AG20443 (cell line): ENCODE data around the gene ISM1.

Experiments
- DNase-seq: peaks from one replicate; pipeline ENCODE4 v3.0.0; 2012; ENCODE audit warnings: low spot score, mixed read lengths

The ISM1 gene

DNA sequence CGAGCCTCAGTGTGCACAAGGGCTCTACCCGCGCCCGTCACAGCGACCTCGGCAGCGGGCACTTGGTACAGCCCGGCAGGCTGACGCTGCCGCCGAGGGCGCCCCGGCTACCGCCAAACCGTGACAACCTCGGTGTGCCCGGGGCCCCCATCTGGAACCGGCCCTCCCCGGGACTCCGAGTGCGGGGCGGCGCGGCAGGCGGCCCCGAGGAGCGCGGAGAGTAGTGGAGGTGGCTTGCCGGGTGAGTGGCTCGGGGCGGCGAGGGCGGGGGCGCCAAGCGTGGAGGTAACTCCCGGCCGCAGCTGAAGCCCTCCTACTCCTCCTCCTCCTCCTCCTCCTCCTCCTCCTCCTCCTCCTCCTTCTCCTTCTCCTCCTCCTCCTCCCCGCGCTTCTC is at the start of gene ISM1:
Gene ISM1 (plus strand): TSS at position 371 of the 394 bp plus-strand sequence. CDS start 503 bp downstream, outside the sequence.
- peak; percentile 51 for DNase-seq

DNA sequence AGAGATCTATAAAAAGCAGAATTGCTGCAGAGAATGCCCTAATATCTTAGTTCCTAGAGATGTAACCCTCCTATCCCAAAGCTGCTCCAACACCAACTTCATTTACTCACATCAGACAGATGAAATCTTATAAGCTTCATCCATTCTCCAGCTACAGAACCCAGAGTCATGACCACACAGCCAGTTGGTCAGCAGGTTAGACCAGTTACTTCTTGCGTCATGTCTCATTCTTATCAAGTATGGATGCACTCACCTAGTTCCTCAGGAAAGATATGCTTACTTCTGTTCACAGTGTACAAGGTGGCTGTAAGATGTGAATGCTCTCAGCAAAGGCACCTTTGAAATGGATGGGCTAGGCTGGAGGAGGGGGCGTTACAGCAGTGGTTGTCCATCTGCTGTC is 47.9 kb upstream of the ISM1 start:
- no peak for DNase-seq

DNA sequence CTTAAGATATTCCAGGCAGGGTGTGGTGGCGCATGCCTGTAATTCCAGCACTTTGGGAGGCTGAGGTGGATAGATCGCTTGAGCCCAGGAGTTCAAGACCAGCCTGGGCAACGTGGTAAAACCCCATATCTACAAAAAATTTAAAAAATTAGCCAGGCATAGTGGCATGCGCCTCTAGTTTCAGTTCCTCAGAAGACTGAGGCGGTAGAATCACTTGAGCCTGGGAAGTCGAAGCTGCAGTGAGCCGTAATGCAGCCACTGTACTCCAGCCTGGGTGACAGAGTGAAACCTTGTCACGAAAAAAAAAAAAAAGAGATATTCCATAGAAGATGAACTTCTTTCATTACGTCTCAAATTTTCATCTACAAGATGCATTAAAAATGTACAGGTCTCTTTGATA is 46.7 kb upstream of the ISM1 start:
- DNase-seq = no peak

DNA sequence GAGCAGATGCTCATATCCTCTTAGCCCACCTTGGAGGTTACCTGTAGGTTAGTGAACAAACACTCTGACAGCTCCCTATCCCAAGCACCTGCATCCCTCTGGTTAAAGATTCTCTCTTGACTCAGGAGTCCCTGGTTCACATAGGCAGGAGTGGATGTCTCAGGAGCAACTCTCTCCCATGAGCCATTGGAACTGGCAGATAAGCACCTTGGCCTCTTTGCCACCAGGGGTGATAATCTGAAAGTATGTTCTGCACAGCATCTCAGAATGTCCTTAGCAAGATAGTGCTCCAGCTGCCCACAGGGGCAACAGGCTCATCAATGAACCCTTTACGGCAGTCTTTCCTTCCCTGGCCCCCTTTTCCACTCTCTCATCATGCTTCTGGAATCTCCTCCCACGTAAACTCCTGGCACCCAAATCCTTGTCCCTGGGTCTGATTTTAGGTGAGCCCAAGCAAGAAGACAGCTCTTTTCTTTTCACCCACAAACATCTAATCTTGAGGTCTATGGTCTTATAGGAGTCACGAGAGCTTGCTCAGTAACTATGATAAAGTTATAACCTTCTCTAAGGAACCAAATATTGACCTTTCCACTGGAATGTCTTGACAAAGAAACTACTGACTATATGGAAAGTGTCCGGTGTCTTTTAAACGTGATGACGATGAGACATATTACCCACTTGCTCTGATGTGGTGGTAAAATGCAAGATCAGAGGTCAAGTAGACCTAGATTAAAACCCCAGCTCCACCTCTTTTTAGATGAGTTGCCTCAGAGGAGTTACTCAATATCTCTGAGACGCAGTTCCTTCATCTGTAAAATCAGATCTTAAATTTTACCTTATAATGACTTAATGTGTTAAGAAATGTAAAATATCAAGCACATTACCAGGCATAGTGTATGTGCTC is 39.8 kb upstream of the ISM1 start:
- DNase-seq = no peak

DNA sequence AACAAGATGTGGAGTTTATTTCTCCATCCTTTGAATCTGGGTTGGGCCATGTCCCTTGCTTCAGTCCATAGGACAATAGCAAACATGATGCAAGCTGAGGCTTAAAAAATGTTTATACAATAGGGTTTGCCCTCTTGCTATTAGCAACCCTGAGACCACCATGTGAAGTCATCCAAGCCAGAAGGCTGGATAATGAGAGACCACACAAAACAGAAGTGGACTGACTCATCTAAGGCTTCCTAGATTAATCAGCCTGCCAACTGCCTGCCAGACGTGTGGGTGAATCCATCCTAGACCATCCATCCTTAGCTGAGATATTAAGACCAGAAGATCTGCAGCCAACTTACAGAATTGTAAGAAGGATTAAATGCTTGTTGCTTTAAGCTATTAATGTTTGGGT is 38.1 kb upstream of the ISM1 start:
- no peak for DNase-seq

DNA sequence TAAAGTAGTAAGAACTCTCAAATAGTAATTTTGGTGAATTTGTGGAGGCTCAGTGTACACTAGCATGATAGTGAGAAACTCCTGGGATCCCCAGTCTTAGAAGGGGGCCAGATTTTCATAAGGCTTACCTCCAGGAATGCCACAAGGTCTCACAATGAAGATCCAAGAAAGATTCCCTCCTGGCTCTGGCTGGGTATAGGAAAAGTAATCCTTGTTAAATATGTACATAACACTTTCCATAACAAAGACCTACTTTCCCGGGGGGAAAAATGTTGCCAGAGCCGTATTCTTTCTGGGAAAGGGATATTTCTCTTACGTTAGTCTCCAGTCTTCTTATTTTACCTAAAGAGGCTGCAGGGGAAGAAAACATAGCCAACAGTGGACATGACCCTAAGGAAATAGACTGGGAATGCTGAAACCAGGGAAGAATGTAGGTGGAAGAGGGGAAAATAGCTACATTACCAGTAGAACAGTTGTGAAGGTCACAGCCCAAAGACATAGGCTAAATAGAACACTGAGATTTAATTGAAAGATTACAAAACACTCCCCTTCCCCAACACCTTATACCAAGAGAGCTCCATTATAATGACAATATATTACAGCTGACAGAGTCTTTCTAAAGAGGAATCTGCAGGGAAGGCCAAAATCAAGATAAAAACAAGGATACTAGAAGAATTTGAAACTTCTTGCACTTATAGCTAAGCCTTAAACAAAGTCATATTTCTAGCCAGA is 34.9 kb upstream of the ISM1 start:
- no peak for DNase-seq

DNA sequence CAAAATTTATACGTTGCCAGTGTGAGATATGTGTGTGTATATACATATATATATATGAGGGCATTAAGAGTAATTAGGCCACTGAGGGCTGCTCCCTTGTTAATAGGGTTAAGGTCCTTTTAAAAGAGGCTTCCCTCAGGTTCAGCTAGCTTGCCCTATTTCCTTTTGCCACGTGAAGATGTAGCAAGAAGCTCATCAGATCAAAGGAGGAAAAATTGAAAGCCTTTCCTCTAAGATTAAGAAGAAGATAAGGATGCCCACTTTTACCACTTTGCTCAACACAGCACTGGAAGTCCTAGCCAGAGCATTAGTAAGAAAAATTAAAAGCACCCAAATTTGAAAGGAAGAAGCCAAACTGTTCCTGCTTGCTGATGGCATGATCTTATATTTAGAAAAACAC is 33.2 kb upstream of the ISM1 start:
- DNase-seq = no peak

DNA sequence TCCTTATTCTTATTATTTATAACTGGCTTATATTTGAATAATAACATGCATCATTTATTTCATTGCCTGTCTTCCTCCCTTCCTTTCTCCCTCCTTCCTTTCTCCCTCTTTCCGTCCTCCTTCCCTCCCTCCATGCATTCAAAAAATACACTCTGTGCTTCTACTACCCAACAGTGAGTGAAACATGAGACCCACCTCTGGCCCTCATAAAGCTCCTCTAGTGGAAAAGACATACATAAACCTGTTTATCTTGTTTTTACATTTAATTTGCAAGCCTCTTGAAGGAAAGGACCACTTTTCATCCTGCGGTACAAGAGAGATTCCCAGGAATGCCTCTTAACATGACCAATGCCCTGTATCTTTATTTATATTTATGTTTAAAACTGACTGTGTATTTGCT is 21.8 kb upstream of the ISM1 start:
- DNase-seq = no peak

DNA sequence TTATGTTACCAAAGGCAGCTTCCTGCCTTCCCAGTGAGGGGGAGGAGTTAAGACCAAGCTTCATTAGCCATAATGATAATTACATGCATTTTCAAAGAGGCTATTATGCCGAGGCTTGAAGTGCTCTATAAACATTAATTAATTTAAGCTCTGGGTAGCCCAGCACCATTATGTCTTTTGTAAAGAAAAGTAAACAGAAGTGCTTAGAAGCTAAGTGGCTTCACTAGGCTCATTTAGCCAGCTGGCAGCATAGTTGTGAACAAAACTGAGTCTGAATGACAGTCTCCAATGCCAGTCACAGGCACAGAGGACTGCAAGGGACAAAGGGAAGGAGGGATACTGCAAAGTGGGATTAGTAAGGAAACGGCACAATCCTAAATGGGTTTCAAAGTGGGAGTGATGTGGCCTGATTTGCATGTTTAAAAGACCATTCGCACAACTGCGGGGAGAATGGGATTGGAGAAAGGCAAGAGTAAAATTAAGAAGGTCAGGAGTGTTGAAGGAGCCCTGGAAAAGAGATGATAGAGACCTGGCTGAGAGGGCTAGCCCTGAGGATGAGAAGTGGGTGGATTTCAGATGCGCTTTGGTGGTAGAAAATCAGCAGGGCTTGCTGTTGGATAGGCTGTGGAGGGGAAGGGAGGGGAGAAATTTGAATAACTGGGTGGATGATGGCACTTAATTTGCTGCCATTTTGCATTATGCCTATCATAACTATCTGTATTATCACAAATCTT is 20.1 kb upstream of the ISM1 start:
- DNase-seq = no peak

DNA sequence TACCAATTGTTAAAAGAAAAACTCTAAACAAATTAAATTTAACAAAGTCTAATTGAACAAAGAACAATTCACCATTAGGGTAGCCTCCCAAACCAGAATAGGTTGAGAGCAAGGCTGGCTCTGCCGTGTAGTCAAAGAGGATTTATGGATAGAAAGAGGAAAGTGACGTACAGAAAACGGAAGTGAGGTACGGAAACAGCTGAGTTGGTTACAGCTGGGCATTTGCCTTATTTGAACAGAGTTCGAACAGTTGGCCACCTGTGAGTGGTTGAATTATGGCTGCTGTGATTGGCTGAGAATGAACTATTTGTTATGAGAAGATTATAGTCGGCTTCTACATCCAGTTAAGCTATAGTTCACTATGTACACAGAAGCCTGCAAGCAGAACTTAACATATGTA is 18.5 kb upstream of the ISM1 start:
- no peak for DNase-seq

DNA sequence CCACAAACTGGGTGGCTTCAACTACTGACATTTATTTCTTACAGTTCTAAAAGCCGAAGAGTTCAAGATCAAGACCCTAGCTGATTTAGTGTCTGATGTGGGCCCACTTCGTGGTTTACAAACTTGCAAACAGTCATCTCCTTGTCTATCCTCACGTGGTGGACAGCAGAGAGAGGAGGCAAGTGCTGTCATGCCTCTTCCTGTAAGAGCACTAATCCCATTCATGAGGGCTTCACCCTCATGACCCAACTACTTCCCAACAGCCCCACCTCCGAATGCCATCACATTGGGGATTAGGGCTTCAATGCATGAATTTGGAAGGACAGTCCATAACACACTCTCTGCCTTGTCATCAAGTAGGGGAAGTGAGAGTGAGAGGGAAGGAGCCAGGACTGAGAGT is 15.6 kb upstream of the ISM1 start:
- DNase-seq = no peak

DNA sequence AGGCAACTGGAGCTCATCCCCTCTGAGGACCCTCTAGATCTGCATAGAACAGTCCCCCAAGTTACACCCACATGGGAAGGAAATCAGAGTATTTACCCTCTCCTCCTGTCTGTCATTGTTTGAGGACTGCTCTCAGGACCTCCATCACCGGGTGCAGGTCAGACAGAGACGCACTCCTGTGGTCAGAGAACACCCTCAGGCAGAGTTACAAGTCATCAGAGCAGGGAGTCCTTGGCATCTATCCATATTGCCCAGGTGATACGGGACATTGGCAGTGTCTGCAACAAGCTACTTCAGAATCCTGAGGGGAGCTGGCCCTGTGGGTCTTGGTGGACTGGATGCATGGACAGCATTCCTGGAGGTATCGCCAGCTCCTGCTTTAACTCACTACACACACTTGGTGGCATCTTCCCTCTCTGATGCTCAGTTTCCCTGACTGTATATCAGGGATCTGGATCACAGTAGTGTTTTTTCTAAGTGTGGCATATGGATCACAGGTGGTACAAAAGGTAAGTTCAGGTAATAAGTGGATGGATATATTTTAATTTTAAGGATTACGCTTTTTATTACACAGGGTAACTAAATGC is 15.1 kb upstream of the ISM1 start:
- DNase-seq = no peak

DNA sequence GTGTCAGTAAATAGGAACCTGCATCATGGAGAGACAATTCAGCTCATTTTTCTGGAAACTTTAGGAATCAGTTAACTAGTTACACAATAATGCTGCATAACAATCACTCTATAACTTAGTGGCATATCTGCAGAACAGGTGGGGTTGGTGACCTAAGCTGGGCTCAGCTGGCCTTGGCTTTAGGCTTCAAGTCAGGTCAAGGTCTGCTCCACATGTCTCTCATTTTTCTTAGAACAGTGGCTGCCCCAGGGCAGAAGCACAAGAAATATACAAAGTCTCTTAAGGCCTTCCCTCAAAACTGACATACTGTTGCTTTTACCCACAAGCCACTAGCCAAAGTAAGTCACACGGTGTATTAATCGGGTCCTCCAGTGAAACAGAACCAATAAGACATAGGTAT is 14.1 kb upstream of the ISM1 start:
- DNase-seq = no peak

DNA sequence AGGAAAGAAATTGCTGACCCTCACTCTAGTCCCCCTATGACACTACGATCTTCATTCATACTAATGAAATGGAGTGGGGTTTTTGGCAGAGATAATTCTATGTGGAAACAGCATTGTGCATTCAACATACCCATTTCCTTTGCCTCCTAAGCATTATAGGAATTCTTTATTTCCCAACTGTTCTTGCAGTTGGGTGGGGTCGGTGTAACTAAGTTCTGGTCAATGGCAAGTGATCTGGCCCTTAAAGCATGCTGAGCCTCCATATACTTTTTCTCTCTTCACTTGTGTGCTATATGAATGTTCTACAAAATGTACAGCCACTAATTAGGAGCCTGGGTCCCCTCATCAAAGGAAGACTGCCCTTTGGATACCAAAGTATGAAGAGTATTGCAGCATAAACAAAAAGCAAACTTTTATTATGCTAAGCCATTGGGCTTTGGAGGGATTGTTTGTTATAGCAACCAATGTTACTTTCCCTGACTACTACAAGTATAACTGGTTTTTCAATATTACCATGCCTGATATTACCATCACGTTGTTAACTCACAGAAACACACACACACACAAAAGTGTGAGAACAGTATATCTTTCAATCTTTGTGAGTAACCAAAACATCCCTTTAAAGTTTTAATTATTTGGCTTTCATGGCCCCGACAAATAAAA is 9.0 kb upstream of the ISM1 start:
- DNase-seq = no peak

DNA sequence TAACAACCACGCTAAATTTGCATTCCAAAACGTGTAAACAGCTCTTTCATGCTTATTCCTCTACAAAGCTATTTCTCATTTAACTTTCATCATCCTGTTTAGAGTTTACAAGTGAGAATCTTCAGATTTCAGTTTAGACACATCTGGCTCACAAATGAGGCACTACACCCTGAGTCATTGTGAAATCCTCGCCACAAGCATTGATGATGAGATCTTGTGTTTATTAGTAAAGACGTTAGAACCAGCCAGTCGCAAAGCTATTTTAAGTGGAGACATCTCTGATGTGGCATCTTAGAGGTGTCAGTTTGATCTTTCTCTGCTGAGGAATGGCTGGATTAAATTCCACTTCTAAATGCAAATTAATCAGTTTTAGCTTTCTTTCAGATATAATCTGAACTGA is 8.3 kb upstream of the ISM1 start:
- DNase-seq = peak; percentile 61

DNA sequence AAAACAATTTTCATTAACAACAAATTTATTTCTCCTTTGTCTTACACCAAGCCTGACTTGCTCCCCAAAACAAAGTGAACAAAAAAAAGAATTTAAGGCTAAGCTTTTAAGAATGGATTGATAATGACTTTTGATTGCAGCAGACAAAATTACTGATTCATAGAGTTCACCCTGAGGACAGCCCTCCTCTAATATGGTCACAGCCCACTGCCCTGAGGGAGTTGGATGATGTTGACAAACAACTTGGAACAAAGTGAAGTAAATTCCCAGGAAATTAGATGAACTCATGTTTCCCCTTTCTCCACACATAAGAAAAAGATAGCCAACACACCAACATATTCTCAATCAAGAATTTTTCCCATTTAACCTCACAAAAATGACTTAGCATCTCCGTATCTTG is 7.7 kb upstream of the ISM1 start:
- DNase-seq = no peak

DNA sequence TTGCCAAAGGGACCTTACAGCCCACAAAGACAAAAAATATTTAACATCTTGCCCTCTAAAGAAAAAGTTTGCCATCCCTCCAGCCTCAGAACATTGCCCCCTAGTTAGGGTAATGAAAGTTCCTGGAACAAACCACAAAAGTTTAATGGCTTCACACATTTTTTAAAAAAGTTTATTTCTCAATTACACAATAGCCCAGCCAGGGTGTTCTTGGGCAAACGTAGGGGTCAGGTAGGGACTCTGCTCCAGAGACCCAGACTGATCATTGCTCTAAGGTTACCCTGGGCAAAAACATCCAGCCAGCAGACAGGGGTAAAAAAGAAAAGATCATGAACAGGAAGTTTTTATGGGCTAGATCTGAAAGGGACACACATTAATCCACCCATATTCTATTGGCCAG is 4.5 kb upstream of the ISM1 start:
- DNase-seq = no peak

DNA sequence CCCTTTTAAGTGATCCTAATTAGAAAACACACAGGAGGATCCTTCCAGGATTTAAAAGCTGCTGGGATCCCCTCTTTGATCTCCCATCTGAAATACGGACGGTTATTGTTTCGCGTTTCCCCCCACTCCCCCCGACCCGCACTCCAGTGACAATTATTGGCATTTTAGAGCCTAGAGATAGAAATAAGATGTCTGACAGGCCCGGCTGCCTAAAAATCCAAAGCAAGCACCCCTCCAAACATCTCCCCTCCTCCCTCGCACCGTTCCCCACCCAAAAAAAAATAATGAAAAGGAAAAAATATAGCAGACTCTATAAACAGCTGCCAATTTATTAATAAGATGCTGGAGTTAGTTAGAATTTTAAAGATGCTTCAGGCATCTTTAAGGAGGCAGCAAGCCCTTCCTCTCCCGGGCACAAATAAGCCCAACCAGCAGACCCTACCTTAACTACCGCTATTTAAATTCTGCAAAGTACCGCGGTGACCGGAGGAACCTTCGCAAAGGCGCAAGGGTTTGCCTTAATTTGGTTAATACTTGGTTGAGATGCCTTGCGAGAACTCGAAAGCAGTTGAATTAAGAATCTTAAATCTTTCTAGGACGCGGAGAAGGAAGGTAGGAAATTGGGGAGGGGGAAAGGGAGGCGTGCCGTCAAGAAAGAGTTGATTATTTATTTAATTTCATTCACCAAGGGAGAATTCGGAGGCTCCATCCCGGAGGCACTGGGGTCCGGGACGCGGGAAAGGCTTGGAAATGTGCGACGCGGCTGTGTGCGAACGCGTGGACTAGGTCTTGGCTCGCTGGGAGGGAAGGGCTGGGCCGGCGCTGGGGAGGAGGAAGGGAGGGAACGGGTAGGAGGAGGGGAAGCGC is 1.5 kb upstream of the ISM1 start:
- no peak for DNase-seq

DNA sequence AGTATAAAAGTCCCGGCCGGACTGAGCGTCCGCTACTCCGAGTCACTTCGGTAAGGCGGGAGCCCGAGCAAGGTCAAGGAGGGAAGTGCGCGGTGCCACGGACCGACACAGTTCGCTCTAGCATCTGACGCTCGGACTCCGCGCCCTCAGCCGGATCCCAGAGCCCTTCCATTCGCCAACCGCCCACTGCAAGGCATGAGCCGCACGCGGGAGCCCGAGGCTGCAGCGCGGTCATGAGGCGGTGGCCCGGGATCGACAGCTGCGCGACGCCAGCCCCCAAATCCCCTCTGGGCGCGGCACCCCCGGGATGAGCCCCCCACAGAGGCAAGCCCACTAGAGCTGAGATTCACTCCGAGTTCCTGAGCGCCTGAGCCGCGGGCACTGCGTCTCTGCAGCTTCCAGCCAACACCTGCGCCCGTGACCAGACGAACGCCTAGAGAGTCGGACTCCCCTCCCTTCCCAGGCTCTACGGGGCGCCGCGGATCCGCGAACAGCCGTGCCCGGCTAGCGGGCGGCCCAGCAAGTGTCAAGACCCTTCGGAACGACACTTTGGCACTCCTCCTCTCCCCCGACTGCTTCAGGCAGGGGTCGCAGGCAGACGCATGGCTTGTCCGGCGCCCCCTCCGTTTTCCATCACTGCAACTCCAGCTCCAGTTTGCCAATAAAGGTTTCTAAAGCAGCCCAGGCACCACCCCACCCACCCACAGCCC is 725 bp upstream of the ISM1 start:
- peak; percentile 49 for DNase-seq

DNA sequence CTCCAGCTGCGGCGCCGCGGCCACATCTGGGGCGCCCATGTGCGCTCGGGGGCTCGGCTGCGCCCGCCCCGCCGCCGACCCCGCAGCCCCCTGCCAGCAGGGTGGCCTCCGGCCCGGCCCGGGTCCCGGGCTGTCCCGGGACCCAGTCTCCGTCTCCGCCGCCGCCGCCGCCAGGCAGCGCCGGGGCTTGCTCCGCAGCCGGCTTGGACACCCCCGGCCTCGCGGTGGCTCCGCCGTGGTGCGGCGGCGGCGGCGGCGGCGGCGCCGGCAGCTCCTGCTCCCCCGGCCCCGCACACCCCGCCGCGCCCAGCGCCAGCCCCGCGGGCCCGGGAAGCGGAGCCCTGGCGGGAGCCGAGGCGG is 219 bp downstream of the ISM1 start:
- no peak for DNase-seq
